ENCODE measurements around the gene CCNF. TPM values are rescaled to one million over a fixed set of nuclear protein-coding genes. Genes with fewer than 3 reads are reported as not detected.

CCNF gene
- total and polyA plus RNA-seq, 4 donors: 0.88 to 46.3 (median 1.8) TPM

DNA sequence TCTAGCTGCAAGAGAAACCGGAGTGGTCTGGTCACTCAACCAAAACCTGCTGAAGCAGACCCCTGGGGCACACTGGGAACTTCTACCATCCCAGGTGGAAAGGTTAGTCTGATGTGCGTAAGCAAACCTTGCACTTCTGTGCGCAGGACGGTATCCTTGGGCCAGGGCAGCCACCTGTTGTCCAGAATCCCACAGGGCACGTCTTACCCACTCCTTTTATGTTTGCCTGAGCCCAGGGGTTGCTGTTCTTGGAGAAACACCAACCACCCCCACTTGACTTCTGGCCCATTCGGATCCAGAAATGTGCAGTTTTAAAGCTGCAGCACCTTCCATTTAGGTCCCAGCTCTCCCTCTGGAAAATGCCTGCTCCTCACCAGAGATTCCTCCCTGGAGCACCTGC, 64.4 kb downstream of the CCNF start:
- no peak for DNase-seq (ENCODE audit: low spot score)
- no peak overlapping the region for H3K27ac ChIP-seq (ENCODE audit: low read depth in 1 of 2, low read length in 2 of 2)
- H3K4me1 ChIP-seq (ENCODE audit: control insufficient read depth in 4 of 4, insufficient read depth in 4 of 4, low read length in 3 of 4): peaks cover 11 to 26% (median 19%) of the 10 kb centered on the region in 4 donors
- no peaks in the 10 kb centered on the region for H3K27me3 ChIP-seq (ENCODE audit: control insufficient read depth in 4 of 4, insufficient read depth in 4 of 4, low read length in 3 of 4)
- 84% methylated on average over 6 of the region's 6 CpGs for WGBS
- no peaks in the 10 kb centered on the region for H3K9me3 ChIP-seq (ENCODE audit: control insufficient read depth in 4 of 4, low read length in 3 of 4)
- no peak overlapping the region for H3K4me3 ChIP-seq (ENCODE audit: low read depth in 1 of 3, low read length in 3 of 3)
- H3K9ac ChIP-seq (ENCODE audit: low read depth in 1 of 2, low read length in 2 of 2): no peak overlapping the region
- TF ChIP-seq, protein P1, sequence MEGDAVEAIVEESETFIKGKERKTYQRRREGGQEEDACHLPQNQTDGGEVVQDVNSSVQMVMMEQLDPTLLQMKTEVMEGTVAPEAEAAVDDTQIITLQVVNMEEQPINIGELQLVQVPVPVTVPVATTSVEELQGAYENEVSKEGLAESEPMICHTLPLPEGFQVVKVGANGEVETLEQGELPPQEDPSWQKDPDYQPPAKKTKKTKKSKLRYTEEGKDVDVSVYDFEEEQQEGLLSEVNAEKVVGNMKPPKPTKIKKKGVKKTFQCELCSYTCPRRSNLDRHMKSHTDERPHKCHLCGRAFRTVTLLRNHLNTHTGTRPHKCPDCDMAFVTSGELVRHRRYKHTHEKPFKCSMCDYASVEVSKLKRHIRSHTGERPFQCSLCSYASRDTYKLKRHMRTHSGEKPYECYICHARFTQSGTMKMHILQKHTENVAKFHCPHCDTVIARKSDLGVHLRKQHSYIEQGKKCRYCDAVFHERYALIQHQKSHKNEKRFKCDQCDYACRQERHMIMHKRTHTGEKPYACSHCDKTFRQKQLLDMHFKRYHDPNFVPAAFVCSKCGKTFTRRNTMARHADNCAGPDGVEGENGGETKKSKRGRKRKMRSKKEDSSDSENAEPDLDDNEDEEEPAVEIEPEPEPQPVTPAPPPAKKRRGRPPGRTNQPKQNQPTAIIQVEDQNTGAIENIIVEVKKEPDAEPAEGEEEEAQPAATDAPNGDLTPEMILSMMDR (IDR thresholded peaks at IDR 0.05; ENCODE audit: low read depth, low read length, missing input control): no peak
- no peak for TF ChIP-seq HNF4A (conservative IDR thresholded peaks at IDR 0.05)
- TF ChIP-seq RXRA (IDR thresholded peaks at IDR 0.05): no peak
- no peak for TF ChIP-seq HNF4G (IDR thresholded peaks at IDR 0.05)
- no peak for TF ChIP-seq FOXA1 (IDR thresholded peaks at IDR 0.05)
- TF ChIP-seq, protein P2, sequence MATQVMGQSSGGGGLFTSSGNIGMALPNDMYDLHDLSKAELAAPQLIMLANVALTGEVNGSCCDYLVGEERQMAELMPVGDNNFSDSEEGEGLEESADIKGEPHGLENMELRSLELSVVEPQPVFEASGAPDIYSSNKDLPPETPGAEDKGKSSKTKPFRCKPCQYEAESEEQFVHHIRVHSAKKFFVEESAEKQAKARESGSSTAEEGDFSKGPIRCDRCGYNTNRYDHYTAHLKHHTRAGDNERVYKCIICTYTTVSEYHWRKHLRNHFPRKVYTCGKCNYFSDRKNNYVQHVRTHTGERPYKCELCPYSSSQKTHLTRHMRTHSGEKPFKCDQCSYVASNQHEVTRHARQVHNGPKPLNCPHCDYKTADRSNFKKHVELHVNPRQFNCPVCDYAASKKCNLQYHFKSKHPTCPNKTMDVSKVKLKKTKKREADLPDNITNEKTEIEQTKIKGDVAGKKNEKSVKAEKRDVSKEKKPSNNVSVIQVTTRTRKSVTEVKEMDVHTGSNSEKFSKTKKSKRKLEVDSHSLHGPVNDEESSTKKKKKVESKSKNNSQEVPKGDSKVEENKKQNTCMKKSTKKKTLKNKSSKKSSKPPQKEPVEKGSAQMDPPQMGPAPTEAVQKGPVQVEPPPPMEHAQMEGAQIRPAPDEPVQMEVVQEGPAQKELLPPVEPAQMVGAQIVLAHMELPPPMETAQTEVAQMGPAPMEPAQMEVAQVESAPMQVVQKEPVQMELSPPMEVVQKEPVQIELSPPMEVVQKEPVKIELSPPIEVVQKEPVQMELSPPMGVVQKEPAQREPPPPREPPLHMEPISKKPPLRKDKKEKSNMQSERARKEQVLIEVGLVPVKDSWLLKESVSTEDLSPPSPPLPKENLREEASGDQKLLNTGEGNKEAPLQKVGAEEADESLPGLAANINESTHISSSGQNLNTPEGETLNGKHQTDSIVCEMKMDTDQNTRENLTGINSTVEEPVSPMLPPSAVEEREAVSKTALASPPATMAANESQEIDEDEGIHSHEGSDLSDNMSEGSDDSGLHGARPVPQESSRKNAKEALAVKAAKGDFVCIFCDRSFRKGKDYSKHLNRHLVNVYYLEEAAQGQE (IDR thresholded peaks at IDR 0.05): no peak
- no peak for TF ChIP-seq TAF1 (conservative IDR thresholded peaks at IDR 0.05)
- TF ChIP-seq GABPA (IDR thresholded peaks at IDR 0.05 in 1 of 2, conservative IDR thresholded peaks at IDR 0.05 in 1 of 2): no peak
- H3K36me3 ChIP-seq (ENCODE audit: control insufficient read depth in 4 of 4, insufficient read depth in 3 of 4, low read depth in 1 of 4, low read length in 3 of 4): peaks cover 0 to 12% (median 2%) of the 10 kb centered on the region in 4 donors

DNA sequence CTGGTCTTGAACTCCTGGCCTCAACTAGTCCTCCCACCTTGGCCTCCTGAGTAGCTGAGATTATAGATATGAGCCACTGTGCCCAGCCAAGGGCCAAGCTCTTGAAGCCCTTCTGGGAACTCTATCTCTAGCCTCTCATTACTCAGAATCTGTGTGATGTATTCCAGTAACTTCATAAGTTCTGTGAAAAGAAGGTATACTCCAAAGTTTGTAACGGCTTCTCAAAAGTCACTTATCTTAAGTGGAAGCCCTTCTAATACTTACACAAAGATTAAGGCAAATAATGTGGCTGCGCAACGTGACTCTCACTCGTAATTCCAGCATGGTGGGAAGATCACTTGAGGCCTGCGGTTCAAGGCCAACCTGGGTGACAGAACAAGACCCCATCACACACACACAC, 65.4 kb downstream of the CCNF start:
- H3K36me3 ChIP-seq (ENCODE audit: control insufficient read depth in 4 of 4, insufficient read depth in 3 of 4, low read depth in 1 of 4, low read length in 3 of 4): peaks cover 0 to 12% (median 2%) of the 10 kb centered on the region in 4 donors
- TF ChIP-seq HNF4G (IDR thresholded peaks at IDR 0.05) (no peak), NR2F2 (IDR thresholded peaks at IDR 0.05) (no peak), YY1 (IDR thresholded peaks at IDR 0.05) (no peak), RXRA (IDR thresholded peaks at IDR 0.05) (no peak), TAF1 (conservative IDR thresholded peaks at IDR 0.05) (no peak), SP1 (IDR thresholded peaks at IDR 0.05) (no peak), EGR1 (IDR thresholded peaks at IDR 0.05; ENCODE audit: low read depth in 2 of 2) (no peak), FOXA2 (IDR thresholded peaks at IDR 0.05) (no peak), HNF4A (conservative IDR thresholded peaks at IDR 0.05) (no peak), FOXA1 (IDR thresholded peaks at IDR 0.05) (no peak), JUND (IDR thresholded peaks at IDR 0.05) (no peak), RAD21 (IDR thresholded peaks at IDR 0.05) (no peak), GABPA (IDR thresholded peaks at IDR 0.05 in 1 of 2, conservative IDR thresholded peaks at IDR 0.05 in 1 of 2) (no peak)
- TF ChIP-seq, protein P2 (IDR thresholded peaks at IDR 0.05): no peak
- TF ChIP-seq, protein P3, sequence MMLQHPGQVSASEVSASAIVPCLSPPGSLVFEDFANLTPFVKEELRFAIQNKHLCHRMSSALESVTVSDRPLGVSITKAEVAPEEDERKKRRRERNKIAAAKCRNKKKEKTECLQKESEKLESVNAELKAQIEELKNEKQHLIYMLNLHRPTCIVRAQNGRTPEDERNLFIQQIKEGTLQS (IDR thresholded peaks at IDR 0.05): no peak
- TF ChIP-seq, protein P4, sequence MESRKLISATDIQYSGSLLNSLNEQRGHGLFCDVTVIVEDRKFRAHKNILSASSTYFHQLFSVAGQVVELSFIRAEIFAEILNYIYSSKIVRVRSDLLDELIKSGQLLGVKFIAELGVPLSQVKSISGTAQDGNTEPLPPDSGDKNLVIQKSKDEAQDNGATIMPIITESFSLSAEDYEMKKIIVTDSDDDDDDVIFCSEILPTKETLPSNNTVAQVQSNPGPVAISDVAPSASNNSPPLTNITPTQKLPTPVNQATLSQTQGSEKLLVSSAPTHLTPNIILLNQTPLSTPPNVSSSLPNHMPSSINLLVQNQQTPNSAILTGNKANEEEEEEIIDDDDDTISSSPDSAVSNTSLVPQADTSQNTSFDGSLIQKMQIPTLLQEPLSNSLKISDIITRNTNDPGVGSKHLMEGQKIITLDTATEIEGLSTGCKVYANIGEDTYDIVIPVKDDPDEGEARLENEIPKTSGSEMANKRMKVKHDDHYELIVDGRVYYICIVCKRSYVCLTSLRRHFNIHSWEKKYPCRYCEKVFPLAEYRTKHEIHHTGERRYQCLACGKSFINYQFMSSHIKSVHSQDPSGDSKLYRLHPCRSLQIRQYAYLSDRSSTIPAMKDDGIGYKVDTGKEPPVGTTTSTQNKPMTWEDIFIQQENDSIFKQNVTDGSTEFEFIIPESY (IDR thresholded peaks at IDR 0.05): no peak
- TF ChIP-seq, protein P5, sequence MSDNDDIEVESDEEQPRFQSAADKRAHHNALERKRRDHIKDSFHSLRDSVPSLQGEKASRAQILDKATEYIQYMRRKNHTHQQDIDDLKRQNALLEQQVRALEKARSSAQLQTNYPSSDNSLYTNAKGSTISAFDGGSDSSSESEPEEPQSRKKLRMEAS (IDR thresholded peaks at IDR 0.05): no peak
- TF ChIP-seq, protein P1 (IDR thresholded peaks at IDR 0.05; ENCODE audit: low read depth, low read length, missing input control): no peak
- H3K27me3 ChIP-seq (ENCODE audit: control insufficient read depth in 4 of 4, insufficient read depth in 4 of 4, low read length in 3 of 4): no peaks in the 10 kb centered on the region
- no peak overlapping the region for H3K9ac ChIP-seq (ENCODE audit: low read depth in 1 of 2, low read length in 2 of 2)
- DNase-seq (ENCODE audit: low spot score): no peak
- WGBS: 97% methylated on average over 5 of the region's 5 CpGs
- peaks cover 15 to 33% (median 26%) of the 10 kb centered on the region in 4 donors for H3K4me1 ChIP-seq (ENCODE audit: control insufficient read depth in 4 of 4, insufficient read depth in 4 of 4, low read length in 3 of 4)
- H3K9me3 ChIP-seq (ENCODE audit: control insufficient read depth in 4 of 4, low read length in 3 of 4): no peaks in the 10 kb centered on the region
- H3K27ac ChIP-seq (ENCODE audit: low read depth in 1 of 2, low read length in 2 of 2): no peak overlapping the region
- no peak overlapping the region for H3K4me3 ChIP-seq (ENCODE audit: low read depth in 1 of 3, low read length in 3 of 3)
